GM21367 (cell line): ENCODE measurements around the gene INPP5A.
"Not testable (repeated sequence)": the region's sequence is repeated elsewhere in the genome, so short reads cannot be mapped to it uniquely, and the experiment has no call there.

ENCODE experiments used
- ATAC-seq: cut with Tn5 transposase; IDR thresholded peaks from one replicate; pipeline ENCODE4 v1.9.1; 2021; ENCODE audit not compliant: unreplicated experiment

INPP5A gene

DNA sequence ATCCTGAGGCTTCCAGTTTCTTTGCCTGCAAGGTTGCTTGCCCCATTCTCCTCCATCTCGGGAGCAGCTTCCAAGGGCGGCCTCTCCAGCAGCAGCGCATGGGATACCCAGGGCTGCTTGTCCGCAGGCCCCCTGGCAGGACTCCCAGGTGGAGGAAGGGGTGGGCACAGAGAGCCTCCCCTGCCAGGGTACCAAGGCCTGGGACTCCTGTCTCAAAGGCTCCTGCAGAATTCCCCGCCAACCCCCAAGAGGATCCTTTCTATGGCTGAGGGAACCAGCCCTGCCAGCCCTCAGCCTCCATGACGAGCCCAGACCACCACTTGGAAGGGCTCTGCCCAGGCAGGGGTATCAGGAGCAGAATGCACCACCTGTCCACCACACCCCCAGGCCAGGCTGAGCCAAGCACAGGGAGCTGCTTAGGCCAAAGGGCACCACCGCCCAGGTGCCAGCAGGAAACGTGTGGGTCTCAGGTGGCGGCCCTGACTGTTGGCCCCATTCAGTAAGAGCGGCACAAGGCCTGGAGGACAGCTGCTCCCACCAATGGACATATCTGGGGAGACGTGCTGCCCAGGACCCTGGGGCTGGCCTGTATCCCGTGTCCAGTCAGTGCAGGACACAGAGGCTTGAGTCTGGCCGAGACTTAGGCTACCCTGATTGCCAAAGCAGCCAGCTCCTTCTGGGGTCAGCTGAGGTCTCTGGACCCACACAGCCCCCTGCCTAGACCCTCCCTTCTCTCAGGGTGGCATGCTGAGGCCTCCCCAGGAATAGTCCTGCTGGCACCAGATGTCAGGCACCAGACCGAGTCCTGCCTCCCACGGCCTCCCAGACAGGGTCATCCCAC is 33.8 kb upstream of the INPP5A start:
- ATAC-seq: no peak

DNA sequence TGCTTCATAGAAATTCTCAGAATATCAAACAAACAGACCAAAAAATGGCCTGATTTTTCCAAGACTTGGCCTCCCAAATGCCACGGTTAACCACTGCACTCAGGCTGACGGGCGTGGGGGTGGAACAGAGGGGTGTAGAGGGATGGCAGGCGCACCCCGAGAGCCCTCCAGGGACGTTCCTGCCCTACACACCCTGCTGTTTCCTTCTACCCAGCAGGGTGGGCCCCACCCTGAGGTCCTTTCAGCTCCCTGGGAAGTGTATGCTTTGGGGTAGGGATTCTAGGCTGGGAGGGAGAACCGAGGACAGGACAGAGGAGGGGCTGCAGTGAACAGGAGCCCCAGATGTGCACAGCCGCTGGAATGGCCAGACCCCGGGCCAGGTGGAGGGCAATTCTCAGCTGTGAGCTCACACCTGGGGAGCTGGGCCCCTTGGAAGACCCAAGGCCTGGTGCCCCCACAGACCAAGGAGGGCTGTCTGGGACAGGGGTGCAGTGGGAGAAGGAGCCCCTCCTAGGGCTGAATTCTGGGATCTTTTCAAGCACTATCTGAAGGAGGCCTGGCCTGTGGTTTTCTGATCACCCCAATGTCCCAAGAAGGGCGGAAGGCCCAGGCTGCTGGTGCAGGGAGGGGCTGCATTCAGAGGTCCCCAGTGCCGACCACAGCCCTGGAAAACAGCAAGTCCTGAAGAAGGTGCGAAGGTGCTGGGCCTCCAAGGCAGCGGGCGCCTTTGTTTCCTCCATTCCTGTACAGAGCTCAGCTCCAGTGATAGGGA is 32.9 kb upstream of the INPP5A start:
- ATAC-seq: no peak

DNA sequence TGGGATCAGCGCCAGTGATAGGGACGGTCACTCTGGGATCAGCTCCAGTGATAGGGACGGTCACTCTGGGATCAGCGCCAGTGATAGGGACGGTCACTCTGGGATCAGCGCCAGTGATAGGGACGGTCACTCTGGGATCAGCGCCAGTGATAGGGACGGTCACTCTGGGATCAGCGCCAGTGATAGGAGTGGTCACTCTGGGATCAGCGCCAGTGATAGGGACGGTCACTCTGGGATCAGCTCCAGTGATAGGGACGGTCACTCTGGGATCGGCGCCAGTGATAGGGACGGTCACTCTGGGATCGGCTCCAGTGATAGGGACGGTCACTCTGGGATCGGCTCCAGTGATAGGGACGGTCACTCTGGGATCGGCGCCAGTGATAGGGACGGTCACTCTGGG is 32.0 kb upstream of the INPP5A start:
- ATAC-seq: not testable (repeated sequence)

DNA sequence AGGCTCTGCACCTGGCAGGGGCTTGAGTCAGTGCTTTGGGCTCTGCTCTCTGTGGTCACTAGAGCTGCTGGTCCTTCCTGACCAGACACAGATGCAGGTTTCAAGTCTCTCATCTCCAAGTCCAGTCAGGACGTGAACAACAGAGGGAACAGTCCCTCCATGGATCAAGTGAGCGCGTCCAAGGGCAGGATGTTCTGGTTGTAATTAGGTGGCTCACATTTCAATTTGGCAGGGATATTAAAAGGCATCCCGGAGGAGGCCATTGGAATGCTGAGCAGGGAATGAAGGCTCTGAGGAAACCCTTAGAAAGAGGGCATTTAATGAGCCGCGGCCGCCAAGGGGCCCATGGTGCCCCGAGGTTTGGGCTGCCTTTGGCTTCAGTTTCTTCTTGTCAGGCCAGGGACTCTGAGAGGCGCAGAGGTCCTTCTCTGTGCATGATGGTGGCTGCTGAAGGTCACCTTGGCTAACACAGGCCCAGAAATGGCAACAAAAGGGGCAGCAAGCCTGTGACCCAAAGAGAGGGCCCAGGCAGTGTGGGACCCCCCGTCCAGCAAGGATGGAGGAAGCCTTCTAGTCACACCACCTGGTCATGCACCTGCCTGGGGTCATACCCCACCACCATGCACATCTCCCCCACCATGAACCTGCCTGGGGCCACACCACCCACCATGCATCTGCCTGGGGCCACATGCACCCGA is 30.7 kb upstream of the INPP5A start:
- no peak for ATAC-seq

DNA sequence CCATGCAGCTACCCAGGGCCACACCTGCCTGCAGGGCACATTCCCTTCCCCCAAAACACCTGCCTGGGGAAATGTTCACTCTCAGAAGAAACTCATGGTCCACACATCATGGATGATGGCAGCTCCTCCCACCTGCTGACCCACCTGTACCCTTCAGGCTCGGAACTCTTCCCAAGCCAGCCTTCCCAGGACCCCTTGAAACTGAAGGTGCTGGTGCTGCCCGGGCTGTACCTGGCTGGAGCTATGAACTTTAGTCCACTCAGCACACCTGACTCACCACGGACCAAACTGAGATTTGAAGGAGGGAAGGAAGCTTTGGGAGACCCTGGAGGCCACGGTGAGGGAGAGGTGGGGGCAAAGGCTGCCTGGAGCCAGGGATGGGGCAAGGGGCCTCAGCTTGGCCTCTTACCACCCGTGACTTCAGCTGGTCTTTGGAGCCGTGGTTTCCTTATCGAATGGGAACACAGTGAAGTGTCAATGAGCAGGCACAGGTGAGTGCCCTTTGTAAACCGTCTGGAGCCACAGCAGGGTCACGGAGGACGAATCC is 30.1 kb upstream of the INPP5A start:
- no peak for ATAC-seq

DNA sequence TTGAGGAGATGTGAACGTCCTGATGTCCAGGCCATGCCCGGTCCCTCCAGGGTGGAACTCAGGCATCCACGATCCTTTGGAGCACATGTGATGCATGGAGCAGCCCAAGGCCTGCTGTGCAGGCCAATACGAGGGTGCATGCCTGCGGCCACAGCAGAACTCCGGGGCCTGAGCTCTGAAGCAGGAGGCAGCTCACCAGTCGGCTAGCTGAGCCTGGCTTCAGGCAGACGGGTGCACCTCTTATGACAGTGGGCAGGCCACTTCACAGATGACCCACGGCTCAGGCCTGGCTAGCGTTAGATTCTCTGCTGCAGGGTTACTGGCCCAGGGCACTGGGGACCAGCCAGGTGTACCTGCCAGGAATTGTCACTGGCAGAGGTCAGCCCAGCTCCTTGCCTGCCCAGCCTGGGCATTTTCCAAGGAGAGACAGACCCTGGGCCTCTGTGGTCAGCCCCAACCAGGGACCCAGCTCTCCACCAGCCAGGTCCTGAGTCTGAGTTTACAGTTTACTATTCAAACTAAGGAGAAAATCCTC is 29.6 kb upstream of the INPP5A start:
- no peak for ATAC-seq

DNA sequence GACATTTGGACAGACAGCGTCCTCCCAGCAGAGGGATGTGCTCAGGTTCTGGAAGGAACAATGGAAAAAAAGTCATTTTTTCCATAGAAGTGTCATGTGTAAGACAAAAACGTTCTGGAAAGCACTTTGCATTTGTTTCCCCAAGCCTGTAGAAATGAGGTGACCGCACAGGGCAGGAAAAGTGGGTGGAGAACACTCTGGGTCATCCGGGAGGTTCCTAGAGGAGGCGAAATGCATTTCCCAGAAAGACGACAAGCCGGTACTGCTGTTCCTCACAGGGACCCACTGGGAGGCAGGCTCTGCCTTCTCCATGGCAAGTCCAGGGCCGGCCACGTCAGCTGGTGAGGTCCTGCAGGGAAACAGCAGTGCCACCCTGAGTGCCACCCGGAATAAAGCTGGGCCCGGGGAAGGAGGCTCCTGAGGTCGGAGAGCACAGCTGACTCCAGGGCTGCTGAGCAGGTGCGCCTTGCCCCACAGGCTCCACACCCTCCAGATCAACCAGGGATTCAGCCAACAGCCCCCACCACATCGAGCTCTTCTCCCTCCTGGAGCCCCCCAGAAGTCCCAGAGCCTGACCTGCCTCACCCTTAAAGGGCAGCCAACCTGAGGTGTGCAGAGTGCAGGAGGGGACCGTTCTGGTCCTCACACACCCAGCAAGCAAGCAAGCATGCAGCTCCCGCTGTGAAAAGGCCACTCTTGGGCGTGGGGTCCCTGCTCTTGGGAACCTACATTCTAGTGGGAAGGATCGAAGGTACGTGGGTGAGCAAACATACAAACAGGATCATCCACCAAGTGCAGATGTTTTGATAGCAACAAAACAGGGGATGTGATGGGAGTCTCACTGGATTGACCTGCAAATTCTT is 28.8 kb upstream of the INPP5A start:
- ATAC-seq: no peak

DNA sequence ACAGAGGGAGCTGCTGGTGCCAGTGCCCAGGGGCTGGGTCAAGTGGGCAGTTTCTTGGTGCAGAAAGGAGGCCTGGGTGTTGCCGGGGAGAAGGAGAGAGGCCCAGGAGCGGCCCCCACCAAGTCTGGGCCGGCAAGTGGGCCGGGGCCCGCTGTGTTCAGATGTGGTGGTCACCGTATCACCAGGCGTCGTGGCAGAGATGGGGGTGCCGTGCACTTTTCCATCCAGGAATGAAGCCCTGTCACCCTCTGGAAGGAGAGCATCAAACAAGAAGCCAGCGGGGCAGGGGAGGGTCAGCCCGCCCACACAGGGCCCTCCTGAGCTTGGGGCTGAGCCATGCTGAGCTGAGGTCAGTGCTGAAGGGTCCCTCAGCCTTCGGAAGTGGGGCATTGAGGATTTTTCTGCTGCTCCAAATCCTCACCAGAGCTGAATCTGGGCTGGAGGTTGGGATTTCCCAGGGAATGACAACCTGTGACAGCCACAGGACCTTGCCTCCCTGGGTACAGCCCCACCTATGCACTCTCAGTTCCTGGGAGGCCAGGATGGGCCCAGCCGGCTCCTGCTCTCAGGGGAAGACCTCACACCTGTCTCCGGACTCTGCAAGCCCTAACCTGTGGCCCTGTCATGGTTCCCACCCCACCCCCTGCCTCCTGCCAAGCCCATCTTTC is 27.9 kb upstream of the INPP5A start:
- no peak for ATAC-seq

DNA sequence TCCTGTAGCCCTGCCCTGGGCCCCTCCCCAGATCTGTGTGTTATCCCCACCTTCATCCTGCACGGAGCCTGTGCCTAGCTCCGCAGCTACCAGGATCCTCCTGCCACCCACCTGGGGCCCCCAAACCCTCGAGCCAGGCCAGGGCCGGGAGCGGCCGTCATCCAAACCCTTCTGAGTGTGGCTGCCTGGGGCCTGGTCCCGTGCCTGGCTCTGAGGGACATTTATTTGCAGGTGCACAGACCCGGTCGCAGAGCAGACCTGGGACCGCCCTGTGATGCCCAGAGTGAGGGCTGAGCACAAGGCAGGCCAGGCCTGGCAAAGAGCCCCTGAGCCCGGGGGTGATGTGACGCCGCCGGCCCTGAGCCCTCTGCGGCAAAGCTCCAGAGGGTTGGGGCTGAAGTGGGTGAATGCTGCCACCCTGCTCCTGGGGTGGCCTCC is 27.4 kb upstream of the INPP5A start:
- no peak for ATAC-seq

DNA sequence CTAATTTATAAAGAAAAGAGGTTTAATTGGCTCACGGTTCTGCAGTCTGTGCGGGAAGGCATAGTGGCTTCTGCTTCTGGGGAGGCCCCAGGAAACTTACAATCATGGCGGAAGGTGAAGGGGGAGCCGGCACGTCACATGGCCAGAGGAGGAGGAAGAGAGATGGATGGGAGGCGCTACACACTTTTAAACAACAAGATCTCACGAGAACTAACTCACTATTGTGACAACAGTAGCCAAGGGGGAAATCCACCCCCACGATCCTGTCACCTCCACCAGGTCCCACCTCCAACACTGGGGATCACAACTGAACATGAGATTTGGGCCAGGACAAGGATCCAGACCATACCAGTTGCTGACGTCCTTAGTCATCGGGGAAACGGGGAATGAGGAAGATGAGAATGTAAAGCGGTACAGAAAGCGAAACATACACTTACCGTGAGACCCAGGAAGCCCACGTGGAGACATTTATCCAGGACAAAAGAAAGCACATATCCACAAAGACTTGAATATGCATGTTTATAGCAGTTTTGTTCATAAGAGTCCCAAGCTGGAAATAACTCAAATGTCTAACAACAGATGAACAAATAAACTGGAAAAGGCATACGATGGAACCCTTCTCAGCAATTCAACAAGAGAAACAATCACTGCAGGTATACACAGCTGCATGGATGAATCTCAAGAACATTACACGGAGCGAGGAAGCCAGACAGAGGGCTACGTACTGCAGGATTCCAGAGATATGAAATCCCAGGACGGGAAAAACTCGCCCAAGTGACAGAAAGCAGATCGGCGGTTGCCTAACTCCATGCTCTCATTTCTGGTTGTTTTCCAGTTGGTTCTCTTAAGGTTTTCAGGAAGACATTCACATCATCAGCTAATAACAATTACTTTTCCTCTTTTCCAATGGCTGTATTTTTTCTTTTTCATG is 26.2 kb upstream of the INPP5A start:
- ATAC-seq: no peak

DNA sequence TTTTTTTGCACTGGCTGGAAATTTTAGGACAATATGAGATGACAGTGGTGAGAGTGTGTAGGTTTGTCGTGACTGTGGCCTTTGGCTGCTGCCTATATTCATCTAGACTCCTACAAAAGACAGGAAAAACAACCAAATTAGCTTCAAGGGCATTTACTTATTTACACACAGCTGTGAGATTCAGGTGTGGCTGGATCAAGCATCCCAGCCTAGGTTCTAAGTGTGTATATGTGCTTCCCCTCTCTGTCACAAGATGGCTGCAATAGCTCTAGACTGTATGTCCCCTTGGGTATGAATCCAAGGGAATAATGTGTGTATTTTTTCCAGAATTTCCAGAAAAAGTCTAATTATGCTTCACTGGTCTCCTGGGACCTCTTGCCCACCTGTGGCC is 25.5 kb upstream of the INPP5A start:
- ATAC-seq: no peak

DNA sequence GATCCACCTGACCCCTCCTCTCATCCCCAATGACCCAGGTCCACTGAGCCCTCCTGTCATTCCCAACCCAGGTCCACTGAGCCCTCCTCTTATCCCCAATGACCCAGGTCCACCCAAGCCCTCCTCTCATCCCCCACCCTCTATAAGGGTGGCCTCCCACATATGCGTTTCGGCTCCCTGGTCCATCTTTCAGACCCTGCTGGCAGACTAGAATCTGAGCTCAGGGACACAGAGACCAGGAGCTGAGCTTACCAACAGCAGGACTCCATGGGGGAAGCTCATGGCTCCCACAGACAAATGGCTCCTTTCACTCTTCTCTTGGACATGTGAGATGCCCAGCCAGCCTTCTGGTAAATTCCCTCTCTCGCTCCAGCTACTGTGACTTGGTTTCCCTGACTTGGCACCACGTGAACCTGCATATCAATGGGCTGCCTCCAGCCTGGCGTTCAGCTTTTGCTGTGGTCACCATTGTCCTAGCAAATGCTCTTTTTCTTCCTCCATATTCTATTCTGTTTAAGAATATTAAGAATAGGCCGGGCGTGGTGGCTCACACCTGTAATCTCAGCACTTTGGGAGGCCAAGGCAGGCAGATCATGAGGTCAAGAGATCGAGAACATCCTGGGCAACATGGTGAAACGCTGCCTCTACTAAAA is 24.8 kb upstream of the INPP5A start:
- ATAC-seq: no peak

DNA sequence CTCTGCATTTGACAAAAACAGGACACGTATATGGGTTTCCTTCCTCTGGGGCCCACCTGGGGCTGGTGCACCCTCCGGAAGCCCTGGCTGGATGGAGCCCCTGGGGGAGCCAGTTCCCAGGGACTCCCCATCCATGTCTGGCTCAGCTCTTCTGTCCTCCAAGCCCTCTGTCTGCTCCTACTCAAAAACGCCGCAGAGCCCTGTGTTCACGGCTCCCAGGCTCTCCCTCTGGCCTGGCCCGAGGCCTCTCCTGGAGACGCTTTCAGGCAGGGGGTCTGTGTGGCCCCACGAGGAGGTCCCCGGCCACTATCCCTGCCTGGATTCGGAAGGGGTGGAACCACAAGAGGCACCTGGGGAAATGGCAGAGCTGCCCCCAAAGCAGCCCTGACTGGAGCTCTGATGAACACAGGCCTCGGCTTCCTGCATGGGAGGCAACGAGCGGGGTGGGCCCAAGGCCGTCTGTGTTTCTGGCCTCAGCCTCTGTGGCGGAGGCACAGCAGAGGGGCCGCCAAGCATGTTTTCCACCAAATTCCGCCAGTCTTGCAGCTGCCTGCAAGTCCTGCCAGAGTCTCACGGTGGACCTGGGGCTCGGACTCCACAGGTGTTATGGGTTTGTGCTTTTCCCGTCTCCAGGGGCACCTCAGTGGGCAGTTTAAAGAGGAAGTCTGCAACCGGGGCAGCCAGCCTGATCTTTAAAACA is 22.6 kb upstream of the INPP5A start:
- ATAC-seq: no peak

DNA sequence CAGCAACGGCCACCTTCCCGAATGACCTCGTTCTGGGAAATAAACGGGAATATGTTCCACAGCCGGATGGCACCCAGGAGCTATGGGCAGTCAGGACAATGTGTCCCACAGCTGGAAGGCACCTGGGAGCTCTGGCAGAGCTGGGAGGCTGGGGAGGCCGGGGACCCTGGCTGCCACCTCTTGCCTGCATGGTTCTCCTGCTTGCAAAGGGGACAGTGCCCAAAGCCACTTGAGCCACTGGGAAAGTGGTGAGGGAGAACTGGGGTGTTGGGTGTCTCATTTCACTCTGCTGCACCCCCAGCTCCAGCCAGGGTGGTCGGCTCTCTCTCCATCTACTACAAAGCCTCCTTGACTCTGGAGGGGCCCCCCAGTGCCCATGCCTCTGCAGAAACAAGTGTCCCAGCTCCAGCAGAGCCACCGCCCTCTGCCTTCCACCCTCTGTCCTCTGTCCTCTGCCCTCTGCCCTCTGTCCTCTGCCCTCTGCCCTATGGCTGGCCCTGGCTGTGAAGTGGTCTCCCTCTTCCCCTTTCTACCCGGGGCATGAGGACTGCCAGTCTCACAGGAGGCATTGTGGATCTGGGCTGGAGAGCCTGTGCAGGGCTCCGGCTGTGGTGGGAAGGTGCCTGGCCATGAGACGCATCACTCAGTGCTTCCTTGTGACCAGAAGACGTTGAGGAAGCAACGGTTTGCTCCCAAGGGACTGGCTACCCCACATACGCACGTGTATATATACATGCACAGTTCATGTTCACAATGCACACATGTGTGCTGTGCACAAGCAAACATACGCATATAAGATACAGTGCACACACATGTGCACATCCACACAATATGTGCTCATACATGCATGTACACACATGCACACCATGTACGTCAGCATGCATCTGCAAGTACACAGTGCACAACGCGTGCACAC is 21.5 kb upstream of the INPP5A start:
- ATAC-seq: no peak

DNA sequence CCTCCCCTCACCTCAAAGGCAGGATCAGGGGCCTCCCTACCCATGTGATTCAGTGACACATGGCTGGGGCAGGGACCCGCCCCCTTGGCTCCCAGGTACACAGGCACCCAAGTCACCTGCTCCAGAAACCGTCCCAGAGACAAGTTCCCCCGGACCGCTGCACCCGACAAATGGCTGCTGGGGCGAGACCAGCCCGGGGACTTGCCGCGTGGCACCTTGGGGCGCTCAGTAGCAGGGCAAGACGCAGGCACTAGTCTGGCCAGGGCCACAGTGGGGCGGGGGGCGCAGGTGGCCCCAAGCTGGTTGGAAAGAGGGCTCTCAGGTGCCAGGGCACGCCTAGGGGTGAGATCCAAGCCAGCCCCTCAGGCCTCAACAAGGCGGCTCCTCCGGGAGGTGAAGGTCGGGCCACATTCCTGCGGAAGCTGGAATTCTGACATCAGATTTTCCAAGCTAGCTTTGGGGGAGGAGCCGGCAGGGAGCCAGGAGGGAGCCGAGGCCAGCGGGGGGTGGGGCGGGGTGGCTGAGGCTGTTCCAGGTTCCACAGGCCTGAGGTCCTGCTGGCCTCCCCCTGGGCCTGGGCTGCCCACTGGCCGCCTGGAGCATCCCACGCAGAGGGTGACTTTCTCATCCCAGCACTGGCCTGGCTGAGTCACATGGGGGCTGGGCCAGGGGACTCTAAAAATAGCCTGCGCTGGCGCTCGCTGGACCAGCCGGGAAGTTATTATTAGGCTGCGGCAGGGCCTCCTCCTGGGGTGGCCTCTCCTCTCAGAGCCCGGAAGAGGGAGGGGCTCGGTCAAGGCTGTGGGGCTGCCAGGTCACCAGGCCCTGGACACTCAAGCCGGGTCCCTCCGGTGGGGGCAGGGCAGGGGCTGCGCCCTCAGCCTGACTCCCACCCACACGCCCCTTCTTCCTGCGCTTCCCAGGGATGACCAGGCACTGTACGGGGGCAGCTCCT is 20.5 kb upstream of the INPP5A start:
- ATAC-seq: no peak
